ENCODE measurements around the gene NFAM1. TPM values are rescaled to one million over a fixed set of nuclear protein-coding genes. Genes with fewer than 3 reads are reported as not detected.

The NFAM1 gene
- total and polyA plus RNA-seq, 2 experiments from 2014 or later, result not detected

GRCh38 chr22:42443240-42444076 lies 11.3 kb upstream of the NFAM1 start:
- Histone ChIP-seq H3K4me2 (ENCODE audit: unreplicated experiment) (peak overlapping the region; percentile 92), H3K27me3 (replicated peaks; ENCODE audit: insufficient read depth) (no peaks in the 10 kb centered on the region), H3K9me3 (ENCODE audit: low read depth) (no peaks in the 10 kb centered on the region), H3K79me2 (ENCODE audit: insufficient read depth) (no peaks in the 10 kb centered on the region), H2AFZ (peak overlapping the region; percentile 89), H3K4me3 (peak overlapping the region; percentile 71), H3F3A (ENCODE audit: insufficient read depth) (no peaks in the 10 kb centered on the region), H4K20me1 (ENCODE audit: insufficient read depth) (no peaks in the 10 kb centered on the region), H3K4me1 (ENCODE audit: insufficient read depth) (peaks cover 13% of the 10 kb centered on the region), H3K36me3 (ENCODE audit: low read depth) (no peaks in the 10 kb centered on the region), H3K27ac (no peak overlapping the region), H3K9me2 (ENCODE audit: insufficient read depth) (no peaks in the 10 kb centered on the region), H3K9ac (peak overlapping the region; percentile 64)
- no peak for TF ChIP-seq EZH2phosphoT487 (IDR thresholded peaks at IDR 0.05; ENCODE audit: insufficient read depth, low read depth)
- TF ChIP-seq EZH2 (IDR thresholded peaks at IDR 0.05; ENCODE audit: insufficient read depth, poor library complexity, severe bottlenecking), result no peak
- WGBS, 2 experiments (ENCODE audit: low coverage in 1 of 2, low lambda C conversion rate in 2 of 2, missing lambda C conversion rate in 2 of 2), result 14 to 25% methylated on average over 6 of the region's 6 CpGs
- DNase-seq, result peak; percentile 24
- in situ Hi-C loops (cut with MboI), result no loop called here

- Histone ChIP-seq H3K9me3 (ENCODE audit: low read depth) (no peaks in the 10 kb centered on the region), H4K20me1 (ENCODE audit: insufficient read depth) (no peaks in the 10 kb centered on the region), H3K27me3 (replicated peaks; ENCODE audit: insufficient read depth) (no peaks in the 10 kb centered on the region), H3K4me3 (no peak overlapping the region), H3K36me3 (ENCODE audit: low read depth) (no peaks in the 10 kb centered on the region), H3K9ac (no peak overlapping the region), H2AFZ (no peak overlapping the region), H3K27ac (no peak overlapping the region), H3K79me2 (ENCODE audit: insufficient read depth) (no peaks in the 10 kb centered on the region), H3F3A (ENCODE audit: insufficient read depth) (no peaks in the 10 kb centered on the region), H3K4me1 (ENCODE audit: insufficient read depth) (peaks cover 13% of the 10 kb centered on the region), H3K9me2 (ENCODE audit: insufficient read depth) (no peaks in the 10 kb centered on the region), H3K4me2 (ENCODE audit: unreplicated experiment) (no peak overlapping the region)
- in situ Hi-C loops (cut with MboI), result no loop called here
- TF ChIP-seq EZH2phosphoT487 (IDR thresholded peaks at IDR 0.05; ENCODE audit: insufficient read depth, low read depth), result no peak
- 69 to 76% methylated on average over 4 of the region's 4 CpGs for WGBS, 2 experiments (ENCODE audit: low coverage in 1 of 2, low lambda C conversion rate in 2 of 2, missing lambda C conversion rate in 2 of 2)
- DNase-seq, result no peak
Observed at GRCh38 chr22:42442748-42443147, 10.5 kb upstream of the NFAM1 start.

- no peak overlapping the region for H2AFZ ChIP-seq
- DNase-seq, result no peak
- H3K4me2 ChIP-seq (ENCODE audit: unreplicated experiment), result no peak overlapping the region
- no peaks in the 10 kb centered on the region for H4K20me1 ChIP-seq (ENCODE audit: insufficient read depth)
- H3K36me3 ChIP-seq (ENCODE audit: low read depth), result no peaks in the 10 kb centered on the region
- no peak overlapping the region for H3K27ac ChIP-seq
- no peak overlapping the region for H3K9ac ChIP-seq
- WGBS, 2 experiments (ENCODE audit: low coverage in 1 of 2, low lambda C conversion rate in 2 of 2, missing lambda C conversion rate in 2 of 2), result 81 to 90% methylated on average over 8 to 15 of the region's 15 CpGs
- H3K9me3 ChIP-seq (ENCODE audit: low read depth), result no peaks in the 10 kb centered on the region
- TF ChIP-seq EZH2phosphoT487 (IDR thresholded peaks at IDR 0.05; ENCODE audit: insufficient read depth, low read depth), result no peak
- no peak for TF ChIP-seq EZH2 (IDR thresholded peaks at IDR 0.05; ENCODE audit: insufficient read depth, poor library complexity, severe bottlenecking)
- no peaks in the 10 kb centered on the region for H3K79me2 ChIP-seq (ENCODE audit: insufficient read depth)
- in situ Hi-C loops (cut with MboI), result no loop called here
- H3K4me1 ChIP-seq (ENCODE audit: insufficient read depth), result peaks cover 13% of the 10 kb centered on the region
- H3K27me3 ChIP-seq (replicated peaks; ENCODE audit: insufficient read depth), result no peaks in the 10 kb centered on the region
- H3K4me3 ChIP-seq, result no peak overlapping the region
- no peaks in the 10 kb centered on the region for H3F3A ChIP-seq (ENCODE audit: insufficient read depth)
- no peaks in the 10 kb centered on the region for H3K9me2 ChIP-seq (ENCODE audit: insufficient read depth)
Observed at GRCh38 chr22:42440728-42441127, 8.5 kb upstream of the NFAM1 start.

- Histone ChIP-seq H3K9me2 (ENCODE audit: insufficient read depth) (no peaks in the 10 kb centered on the region), H3K9me3 (ENCODE audit: low read depth) (no peaks in the 10 kb centered on the region), H3F3A (ENCODE audit: insufficient read depth) (no peaks in the 10 kb centered on the region), H3K9ac (0 out of 2 replicates have a peak overlapping the region, but pooled peaks have one; percentile 17), H3K27ac (no peak overlapping the region), H4K20me1 (ENCODE audit: insufficient read depth) (no peaks in the 10 kb centered on the region), H3K4me1 (ENCODE audit: insufficient read depth) (peaks cover 13% of the 10 kb centered on the region), H3K36me3 (ENCODE audit: low read depth) (no peaks in the 10 kb centered on the region), H2AFZ (no peak overlapping the region), H3K27me3 (replicated peaks; ENCODE audit: insufficient read depth) (0 out of 2 replicates have a peak, but pooled peaks cover under 1% of the 10 kb centered on the region), H3K4me2 (ENCODE audit: unreplicated experiment) (peak overlapping the region; percentile 39), H3K4me3 (peak overlapping the region; percentile 40), H3K79me2 (ENCODE audit: insufficient read depth) (no peaks in the 10 kb centered on the region)
- in situ Hi-C loops (cut with MboI), result loop anchor here (10.0 kb wide), 2 partner anchors 275 to 345 kb away; partner anchors contain the start of gene NDUFA6
- no peak for TF ChIP-seq EZH2phosphoT487 (IDR thresholded peaks at IDR 0.05; ENCODE audit: insufficient read depth, low read depth)
- TF ChIP-seq EZH2 (IDR thresholded peaks at IDR 0.05; ENCODE audit: insufficient read depth, poor library complexity, severe bottlenecking), result no peak
- 56 to 59% methylated on average over 20 of the region's 20 CpGs for WGBS, 2 experiments (ENCODE audit: low coverage in 1 of 2, low lambda C conversion rate in 2 of 2, missing lambda C conversion rate in 2 of 2)
- DNase-seq, result peak; percentile 61
Observed at GRCh38 chr22:42439821-42440674, 7.8 kb upstream of the NFAM1 start.
